Jurkat, Clone E6-1 (cell line): ENCODE measurements around the gene FANCI.
A peak's percentile ranks its signal among the peaks of the same experiment; 100 is the strongest.

Experiments
- DNase-seq: peaks from one replicate; pipeline ENCODE4 v3.0.0-alpha.2; 2011; ENCODE audit warnings: low read depth, low spot score
- H3K4me3 ChIP-seq: 2 replicates; pipeline ENCODE4 v1.5.1; 2011; ENCODE audit warnings: mild to moderate bottlenecking, low read length, control low read depth, moderate library complexity

FANCI gene

DNA sequence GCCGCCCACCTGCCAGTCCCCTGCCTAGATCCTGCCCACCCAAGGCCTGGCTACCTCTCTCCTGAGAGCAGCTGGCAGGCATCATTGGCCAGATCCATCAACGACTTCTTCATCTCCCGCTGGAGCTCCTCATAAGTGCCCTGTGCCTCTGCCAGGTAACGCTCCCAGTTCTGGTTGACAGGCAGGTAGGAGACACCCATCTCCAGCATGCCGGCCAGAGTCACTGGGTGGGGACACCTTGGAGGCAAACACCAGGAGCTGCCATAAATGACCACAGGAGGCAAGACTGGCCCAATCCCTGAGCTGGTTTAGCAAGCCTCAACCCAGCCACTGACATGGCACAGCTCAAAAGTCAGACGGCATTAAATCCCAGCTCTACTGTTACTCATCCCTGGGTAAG is 83.3 kb downstream of the FANCI start:
- no peak for DNase-seq
- H3K4me3 ChIP-seq = no peak overlapping the region

DNA sequence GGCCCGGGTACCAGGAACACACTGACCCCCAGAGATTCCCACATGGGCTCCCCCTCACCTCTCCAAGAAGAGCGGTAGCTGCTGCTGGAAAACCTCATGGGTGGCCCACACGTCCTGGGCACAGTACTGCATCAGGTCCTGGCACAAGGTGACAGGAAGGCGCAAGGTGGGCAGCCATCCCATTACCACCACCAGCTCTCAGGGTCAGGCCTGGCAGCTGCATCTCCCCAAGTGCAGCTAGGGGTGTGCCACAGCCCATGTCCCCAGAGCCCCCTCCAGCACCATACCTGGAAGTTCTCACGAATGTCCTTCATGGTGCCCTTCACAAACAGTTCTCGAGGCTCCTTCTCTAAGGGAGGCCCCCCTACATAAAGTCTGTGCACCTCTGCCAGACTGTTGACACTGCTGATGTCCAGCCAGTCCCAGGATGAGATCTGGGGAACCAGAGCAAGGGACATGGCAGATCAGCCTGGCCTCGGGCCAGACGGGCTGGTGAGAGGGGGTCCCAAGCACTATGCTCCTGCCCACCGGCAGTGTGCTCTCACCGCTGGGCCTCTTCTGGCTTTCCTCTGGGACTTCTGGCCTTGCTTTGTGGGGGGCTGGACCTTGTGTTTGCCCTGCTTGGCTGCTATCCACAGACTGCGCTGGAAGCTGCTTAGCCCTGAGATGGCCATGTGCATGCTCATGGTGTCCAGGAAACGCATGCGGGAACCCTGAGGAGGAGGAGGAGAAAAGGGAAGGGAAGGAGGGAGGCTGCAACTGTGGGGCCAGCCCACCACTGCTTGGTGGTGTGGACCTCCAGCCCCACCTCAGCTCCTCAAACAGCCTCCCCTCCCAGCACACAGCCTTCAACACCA is 84.8 kb downstream of the FANCI start:
- H3K4me3 ChIP-seq = no peak overlapping the region
- DNase-seq = no peak

DNA sequence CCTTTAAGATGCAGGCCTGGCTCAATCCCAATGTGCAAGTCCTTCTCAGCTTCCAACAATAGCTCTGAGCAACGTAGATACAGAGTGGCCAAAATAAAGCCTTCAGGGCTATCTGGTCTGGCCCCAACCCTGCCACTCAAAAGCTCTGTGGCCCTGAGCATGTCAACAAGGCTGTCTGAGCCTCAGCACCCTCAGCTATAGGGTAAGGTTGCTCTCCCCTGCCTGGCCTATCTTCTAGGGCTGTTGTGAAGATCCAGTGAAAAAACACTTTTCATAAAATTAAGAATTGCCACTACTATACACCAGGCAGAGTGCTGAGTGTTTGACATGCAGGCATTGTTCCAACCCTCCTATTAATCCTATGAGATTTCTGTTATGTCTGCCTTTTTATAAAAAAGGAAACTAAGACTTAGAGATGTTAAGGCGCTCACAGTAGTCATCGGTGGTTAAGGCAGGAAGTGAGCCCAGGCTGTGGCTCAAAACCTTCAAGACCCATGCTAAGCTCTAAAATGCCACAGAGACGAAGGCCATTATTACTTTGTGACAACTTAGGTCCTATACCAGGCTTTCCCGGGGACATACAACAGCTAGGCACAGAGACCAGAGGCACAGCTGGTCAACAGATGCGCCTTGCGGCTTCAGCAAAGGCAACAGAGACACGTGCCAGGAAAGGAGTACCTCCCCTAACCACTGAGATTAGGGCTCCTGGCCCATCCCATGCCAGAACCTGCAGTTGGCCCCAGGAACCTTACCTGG is 85.7 kb downstream of the FANCI start:
- DNase-seq = peak; percentile 62
- H3K4me3 ChIP-seq = peak overlapping the region; percentile 30

DNA sequence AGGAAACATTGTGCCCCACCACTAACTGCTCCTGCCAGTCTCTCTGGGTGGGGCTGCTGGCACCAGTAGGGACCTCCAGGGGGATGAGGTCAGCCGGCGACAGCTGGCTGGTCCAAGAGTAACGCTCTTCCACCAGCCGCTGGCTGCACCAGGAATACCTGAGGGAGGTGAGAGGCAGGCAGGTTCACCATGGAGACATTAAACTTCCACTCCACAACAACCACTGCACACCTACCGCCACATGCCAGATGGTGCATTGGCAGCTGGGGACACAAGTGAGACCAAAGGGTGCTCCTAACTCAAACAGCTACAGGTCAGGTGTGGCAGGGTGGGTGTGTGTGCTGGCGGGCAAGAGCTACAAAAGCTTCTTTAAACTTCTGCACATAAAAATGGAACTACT is 86.3 kb downstream of the FANCI start:
- H3K4me3 ChIP-seq = peak overlapping the region; percentile 30
- DNase-seq = no peak

DNA sequence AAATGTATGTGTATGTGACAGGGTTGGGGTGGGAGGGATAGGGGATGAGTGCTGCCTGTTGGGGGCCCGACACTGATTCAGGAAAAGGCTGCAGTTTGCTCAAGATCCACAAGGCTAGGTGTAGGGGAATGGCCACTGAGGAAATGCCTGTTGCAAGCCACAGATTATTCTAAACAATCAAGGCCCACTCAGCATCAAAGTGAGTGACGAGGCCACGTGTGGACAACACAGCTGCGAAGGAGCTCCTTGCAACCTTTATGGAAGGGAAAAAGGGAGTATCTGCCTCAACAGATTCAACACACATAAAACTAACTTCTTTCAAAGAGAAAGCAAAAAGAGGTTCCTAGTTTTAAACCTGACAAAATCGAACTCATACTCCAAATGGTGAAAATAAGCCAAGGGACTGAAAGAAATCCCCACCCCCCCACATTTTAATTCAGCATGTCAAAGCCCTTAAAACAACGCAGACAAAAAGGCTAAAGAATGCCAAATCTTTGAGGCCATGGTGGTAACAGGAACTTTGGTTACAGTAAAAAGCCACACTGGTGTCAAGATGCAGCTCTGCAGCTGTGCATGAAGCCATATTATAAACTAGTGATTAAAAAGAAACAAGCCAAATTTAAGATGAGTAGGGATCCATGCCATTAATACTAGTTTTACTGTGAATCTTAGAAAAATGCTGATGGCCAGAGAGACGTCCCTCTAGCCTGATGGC is 87.3 kb downstream of the FANCI start:
- peak overlapping the region; percentile 24 for H3K4me3 ChIP-seq
- DNase-seq = peak; percentile 65

DNA sequence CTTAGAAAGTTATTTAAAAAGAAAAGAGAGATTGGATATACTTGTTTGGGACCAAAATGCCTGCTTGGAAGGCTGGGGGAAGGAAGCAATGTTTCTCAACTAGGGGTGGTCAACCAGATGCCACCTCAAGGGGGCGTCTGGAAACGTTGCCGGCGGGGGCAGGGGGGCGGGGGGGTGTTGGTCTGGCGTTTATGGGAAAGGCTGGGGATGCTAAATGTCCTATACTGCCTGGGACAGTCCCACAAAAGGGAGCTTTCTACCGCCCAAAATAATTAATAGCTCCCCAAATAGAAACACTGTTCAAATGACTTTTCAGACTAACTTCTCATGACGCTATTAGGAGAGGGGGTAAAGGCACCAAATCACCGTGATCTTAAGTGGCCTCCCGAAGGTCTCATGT is 88.7 kb downstream of the FANCI start:
- DNase-seq = peak; percentile 46
- peak overlapping the region; percentile 74 for H3K4me3 ChIP-seq

DNA sequence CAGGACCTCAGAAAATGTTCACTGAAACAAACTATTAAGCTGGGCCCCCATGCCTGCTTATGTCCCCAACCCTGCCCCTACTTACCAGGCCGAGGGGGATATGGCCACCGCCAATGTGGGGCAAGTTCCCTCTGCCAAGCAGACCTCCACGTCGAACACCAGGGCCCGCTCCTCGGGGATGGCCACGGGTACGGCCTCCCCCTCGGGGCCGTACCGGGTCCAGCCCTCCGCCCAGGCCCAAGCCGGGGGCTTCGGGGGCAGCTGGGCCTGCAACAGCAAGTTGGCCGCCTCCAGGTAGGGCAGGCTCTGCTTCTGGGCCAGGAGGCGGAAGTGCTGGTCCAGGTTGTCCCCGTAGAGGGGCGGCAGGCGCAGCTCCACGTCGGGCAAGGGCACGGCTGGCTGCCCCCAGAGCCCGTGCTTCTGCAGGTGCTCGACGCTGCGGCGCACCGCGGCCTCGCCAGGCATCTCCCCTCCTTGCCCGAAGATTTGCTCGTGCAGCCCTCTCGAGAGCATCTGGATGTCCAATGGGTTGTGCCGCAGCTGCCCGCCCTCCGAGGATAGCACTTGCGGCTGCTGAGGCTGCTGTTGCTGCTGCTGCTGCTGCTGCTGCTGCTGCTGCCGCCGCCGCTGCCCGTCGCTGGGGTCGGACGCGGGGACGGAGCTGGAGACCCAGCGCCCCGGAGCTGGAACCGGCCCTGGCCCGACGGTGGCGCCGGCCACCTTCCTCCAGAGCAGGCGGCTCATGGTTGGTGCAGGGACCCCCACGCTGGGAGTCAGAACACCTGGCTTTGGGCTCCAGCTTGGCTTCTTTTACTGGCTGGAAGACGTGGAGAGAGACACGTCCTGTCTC is 89.5 kb downstream of the FANCI start:
- peak overlapping the region; percentile 74 for H3K4me3 ChIP-seq
- no peak for DNase-seq

DNA sequence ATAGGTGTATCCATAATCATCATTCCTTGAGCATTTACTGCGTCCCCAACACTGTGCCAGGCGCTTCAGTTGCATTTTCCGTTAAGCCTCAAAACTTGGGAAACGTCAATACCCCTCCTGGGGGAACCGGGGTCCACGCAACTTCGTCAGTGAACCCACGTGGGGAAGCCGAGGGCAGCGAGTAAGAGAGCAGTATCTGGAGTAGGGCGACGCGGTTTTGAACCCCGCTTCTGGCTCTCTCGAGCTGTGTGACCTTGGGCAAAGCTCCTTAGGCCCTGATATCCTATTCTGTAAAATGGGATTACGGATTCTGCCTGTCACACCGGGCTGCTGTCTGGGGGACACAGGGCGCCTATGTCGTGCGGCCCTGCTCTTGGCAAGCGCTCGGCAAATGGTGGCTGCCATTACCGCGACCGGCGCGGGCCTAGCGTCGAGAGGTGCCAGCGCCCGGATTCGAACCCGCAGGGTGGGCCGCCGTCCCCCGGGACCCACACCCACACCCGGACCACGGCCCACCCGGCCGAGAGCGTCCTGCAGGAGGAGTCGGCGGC is 90.3 kb downstream of the FANCI start:
- DNase-seq = no peak
- H3K4me3 ChIP-seq = peak overlapping the region; percentile 74

DNA sequence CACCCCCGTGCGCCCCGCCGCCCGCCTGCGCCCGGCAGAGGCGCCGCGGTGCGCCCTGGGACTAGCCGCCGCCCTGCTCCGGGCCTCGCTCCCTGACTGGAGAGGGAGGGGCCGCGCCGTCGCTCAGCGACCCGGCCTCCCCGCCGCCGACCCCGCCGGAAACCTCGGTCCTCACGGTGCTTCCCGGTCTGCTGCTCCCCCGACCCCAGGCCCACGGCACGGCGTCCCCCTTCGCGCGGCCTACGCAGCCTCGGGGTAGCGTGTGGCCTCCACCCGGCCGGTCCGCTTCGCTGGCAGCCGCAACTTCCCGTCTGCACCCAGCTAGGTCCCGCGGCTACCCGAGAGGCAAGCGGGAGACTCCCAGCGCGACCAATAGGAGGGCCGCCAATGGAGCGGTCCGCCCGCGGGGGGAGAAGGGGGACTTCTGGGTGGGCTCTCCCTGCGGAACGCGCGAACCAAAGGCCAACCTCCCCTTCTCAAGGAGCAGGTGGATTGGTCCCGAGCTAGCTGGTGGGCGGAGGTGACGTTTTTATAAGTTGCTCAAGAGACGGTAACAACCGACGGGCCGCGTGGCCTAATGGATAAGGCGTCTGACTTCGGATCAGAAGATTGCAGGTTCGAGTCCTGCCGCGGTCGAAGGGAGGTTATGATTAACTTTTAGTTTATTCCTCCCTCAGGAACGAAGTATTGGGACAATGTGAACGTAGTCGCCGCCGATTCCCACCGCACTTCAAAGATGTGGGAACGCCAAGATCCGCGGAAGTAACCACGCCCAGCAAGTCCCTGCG is 90.9 kb downstream of the FANCI start, which contains the start of gene POLG:
POLG (minus strand) TSS at position 315 of the 788 bp plus-strand sequence. CDS start 1,070 bp downstream, outside the sequence.
- H3K4me3 ChIP-seq = peak within 1 kb of the TSS; percentile 74
- DNase-seq = peak; percentile 99

DNA sequence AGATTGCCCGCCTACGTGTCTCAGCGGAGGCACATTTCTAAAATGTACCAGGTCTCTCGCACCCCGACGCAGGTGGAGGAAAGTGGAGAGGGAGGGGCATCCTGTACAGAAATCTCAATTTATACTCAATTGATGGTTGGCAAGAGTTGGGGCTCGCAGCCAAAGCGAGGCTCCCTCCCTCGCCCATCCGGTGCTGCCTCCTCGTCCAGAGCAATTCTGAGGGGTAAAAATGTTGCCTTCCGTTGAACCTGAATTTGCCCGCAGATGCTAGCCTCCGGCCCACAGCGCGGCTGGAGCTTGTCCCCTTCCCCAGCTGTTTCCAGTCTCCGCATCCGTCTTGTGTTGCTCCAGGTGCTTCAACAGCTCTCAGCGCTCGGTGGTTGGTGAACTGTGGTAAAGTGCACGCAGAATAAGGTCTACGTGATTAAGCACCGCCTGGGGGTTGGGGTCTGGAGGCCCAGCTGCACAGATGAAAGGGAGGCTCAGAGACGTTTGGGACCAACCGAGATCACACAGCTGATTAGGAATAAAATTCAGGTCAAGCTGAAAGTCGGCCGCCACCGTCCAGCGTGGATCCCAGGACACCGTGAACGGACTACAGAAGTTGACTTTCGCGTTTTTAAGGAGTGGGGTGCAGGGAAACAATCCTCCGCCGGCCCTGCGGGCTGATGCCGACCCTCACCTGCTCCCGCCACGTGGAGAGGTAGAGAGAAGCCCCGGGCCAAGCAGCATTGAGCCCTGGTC is 91.7 kb downstream of the FANCI start:
- DNase-seq = peak; percentile 97
- peak overlapping the region; percentile 65 for H3K4me3 ChIP-seq

DNA sequence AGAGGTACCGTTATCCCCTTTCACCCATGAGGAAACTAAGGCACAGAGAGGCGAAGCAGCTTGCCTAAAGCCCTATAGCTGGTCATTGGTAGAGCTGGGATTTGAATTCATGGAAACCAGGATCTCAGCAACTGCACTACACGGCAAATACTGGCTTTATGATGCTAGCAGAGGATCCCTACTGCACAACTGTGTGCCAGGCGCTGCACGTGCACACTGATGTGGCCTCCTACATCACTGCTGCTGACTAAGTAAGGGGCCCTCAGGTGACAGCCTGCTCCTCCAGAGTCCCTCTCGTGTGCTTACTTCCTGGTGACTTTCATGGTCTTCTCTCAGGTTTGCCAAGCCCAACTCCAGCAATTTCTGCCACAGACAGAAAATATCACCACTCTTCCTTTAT is 94.3 kb downstream of the FANCI start:
- DNase-seq = no peak
- no peak overlapping the region for H3K4me3 ChIP-seq

DNA sequence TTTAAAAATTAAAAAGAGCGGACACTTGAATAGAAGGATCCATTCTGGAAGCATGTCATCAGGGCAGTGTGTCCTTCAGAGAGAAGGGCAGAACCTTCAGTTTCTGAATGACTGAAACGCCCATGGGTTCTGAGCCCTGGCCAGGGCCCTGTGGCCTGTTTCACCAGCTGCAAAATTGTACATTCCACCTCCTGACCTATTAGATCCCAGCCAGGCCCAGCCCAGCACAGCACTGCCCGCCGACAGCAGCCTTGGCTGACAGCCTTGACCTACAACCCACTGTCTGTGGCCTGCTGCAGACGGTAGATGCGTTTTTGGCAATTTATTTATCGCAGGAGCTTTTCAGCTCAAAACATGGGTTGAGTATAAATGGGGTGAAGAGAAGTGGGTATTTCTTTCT is 96.8 kb downstream of the FANCI start:
- H3K4me3 ChIP-seq = no peak overlapping the region
- DNase-seq = no peak

DNA sequence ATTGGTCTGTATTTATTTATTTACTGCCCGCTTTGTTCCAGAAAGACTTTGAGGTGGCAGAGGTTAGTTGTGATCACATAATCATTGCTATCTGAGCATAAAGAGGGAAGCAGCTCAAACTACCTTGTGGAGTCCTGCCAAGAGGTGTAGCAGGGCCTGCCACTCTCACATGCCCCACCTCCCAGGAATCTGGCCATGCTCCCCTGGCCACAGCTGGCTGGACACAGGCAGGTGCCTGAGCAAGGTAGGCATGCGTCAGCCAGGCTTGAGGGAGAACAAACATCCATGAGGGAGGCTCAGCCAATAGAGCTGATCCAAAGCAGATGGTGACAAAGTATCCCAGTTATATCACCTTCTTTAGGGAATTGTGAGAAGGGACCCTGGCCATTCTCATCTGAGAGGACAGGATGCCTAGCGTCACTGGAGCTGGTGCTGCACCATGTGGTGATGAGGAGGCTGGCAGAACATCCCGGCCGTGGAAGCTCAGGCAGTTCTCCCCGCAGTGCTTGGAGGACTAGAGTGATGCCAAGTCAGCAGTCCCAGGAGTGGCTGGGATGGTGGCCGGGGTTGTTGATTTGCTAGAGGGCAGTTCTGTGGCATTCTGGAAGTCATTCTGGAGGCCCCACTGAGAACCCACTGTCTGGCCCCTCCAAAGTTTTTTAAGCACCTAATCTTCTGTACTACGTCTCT is 97.7 kb downstream of the FANCI start:
- no peak for DNase-seq
- H3K4me3 ChIP-seq = no peak overlapping the region

DNA sequence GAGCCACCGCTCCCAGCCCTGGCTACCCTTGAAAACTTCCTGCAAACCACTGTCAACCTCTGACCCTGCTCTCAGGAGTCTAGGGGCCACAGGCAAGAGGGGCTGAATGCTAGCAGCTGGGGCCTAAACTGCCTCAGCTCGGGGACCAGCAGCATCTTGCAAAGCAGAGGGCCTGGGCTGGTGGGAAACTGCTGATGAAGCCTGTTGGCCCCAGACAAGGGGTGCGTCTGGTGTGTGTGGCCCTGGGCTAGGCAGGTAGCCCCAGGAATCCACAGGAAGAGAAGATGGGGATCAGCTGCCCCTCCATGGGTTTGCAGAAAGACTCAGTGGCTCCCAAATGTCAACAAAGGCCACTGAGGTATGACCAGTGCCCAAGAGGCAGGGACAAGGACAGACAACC is 99.1 kb downstream of the FANCI start:
- no peak overlapping the region for H3K4me3 ChIP-seq
- no peak for DNase-seq

DNA sequence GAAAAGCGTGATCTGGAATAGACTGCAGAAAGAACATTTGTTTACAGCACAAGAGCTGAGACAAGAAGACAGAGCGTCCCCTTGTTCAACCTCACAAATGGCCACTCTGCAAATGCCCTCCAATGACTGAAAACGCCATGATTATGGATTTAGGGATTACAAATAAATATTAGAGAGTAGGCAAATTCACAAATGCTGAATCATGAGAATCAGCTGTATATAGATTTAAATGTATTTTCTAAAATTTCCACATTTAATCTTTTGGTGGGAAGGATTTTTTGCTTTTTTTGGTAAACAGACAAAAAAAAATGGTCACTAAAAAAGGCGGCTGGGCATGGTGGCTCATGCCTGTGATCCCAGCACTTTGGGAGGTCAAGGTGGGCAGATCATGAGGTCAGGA is 101.5 kb downstream of the FANCI start:
- DNase-seq = no peak
- H3K4me3 ChIP-seq = no peak overlapping the region

DNA sequence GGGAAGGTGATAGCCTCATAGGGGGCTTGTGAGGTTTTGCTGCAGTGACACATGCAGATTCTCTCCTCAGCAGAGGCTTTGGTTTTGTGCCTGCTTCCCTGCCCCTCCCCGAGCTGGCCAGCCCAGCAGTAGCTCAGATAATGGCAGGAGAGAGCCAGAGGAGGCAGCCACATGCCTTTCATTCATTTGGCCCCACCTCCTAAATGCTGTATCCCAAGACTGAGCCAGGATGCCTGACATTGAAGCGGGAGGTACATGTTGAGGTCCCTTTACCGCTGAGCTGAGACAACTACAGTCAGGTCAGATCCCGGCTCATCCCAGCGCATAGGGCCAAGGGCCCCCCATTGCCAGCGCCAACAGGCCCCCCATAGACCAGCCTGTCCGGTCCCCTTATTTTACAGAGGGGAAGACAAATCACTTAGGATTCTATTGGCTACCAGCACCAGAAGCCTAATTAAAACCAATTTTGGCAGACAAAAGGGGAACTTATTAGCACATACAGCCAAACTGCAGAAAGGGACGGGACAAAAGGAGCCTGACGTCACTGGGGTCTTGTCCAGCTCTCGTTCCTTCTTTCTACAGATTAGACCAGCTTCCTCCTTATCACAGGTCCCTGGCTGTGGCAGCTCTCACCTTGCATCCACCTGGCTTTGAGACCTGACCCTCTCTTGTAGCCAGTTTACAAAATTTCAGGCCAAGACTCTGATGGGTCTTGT is 102.9 kb downstream of the FANCI start:
- no peak for DNase-seq
- H3K4me3 ChIP-seq = no peak overlapping the region
